Measurements from ENCODE around the gene ZNF133.

DNA sequence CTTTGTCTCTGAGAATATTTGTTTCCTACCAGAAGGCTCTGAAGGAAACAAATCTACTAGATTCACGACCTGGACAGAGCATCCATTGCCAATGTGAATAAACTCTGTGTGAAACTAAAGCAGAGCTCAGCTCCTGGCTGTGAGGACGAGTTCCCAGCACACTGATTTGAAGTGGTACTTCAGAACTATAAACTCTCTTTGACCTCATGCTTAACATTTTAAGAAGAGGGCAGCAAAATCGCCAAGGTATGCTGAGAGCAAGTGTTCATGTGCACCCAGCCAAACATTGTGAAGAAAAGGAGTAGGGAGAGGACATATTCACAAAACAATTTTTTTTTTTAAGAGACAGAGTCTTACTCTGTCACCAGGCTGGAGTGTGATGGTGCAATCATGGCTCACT lies 33.7 kb upstream of the ZNF133 start:
- TF ChIP-seq STAT5B (CRISPR knock-in tag; IDR thresholded peaks at IDR 0.05) (no peak), ZSCAN30 (CRISPR knock-in tag; IDR thresholded peaks at IDR 0.05) (no peak), RNF2 (conservative IDR thresholded peaks at IDR 0.05; ENCODE audit: low read depth) (no peak), NCOR1 (IDR thresholded peaks at IDR 0.05; ENCODE audit: borderline replicate concordance, low read length) (no peak), TAF1 (CRISPR knock-in tag; IDR thresholded peaks at IDR 0.05) (no peak), IKZF4 (CRISPR knock-in tag; IDR thresholded peaks at IDR 0.05; ENCODE audit: borderline replicate concordance, low read depth, not compliant biosample characterization) (no peak), SMYD3 (CRISPR knock-in tag; IDR thresholded peaks at IDR 0.05) (no peak), KLF13 (CRISPR knock-in tag; IDR thresholded peaks at IDR 0.05) (no peak), RFXANK (CRISPR knock-in tag; IDR thresholded peaks at IDR 0.05) (no peak)
- TF ChIP-seq, protein P1, sequence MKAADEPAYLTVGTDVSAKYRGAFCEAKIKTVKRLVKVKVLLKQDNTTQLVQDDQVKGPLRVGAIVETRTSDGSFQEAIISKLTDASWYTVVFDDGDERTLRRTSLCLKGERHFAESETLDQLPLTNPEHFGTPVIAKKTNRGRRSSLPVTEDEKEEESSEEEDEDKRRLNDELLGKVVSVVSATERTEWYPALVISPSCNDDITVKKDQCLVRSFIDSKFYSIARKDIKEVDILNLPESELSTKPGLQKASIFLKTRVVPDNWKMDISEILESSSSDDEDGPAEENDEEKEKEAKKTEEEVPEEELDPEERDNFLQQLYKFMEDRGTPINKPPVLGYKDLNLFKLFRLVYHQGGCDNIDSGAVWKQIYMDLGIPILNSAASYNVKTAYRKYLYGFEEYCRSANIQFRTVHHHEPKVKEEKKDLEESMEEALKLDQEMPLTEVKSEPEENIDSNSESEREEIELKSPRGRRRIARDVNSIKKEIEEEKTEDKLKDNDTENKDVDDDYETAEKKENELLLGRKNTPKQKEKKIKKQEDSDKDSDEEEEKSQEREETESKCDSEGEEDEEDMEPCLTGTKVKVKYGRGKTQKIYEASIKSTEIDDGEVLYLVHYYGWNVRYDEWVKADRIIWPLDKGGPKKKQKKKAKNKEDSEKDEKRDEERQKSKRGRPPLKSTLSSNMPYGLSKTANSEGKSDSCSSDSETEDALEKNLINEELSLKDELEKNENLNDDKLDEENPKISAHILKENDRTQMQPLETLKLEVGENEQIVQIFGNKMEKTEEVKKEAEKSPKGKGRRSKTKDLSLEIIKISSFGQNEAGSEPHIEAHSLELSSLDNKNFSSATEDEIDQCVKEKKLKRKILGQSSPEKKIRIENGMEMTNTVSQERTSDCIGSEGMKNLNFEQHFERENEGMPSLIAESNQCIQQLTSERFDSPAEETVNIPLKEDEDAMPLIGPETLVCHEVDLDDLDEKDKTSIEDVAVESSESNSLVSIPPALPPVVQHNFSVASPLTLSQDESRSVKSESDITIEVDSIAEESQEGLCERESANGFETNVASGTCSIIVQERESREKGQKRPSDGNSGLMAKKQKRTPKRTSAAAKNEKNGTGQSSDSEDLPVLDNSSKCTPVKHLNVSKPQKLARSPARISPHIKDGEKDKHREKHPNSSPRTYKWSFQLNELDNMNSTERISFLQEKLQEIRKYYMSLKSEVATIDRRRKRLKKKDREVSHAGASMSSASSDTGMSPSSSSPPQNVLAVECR (CRISPR knock-in tag; IDR thresholded peaks at IDR 0.05; ENCODE audit: borderline replicate concordance), result no peak
- TF ChIP-seq, protein P2, sequence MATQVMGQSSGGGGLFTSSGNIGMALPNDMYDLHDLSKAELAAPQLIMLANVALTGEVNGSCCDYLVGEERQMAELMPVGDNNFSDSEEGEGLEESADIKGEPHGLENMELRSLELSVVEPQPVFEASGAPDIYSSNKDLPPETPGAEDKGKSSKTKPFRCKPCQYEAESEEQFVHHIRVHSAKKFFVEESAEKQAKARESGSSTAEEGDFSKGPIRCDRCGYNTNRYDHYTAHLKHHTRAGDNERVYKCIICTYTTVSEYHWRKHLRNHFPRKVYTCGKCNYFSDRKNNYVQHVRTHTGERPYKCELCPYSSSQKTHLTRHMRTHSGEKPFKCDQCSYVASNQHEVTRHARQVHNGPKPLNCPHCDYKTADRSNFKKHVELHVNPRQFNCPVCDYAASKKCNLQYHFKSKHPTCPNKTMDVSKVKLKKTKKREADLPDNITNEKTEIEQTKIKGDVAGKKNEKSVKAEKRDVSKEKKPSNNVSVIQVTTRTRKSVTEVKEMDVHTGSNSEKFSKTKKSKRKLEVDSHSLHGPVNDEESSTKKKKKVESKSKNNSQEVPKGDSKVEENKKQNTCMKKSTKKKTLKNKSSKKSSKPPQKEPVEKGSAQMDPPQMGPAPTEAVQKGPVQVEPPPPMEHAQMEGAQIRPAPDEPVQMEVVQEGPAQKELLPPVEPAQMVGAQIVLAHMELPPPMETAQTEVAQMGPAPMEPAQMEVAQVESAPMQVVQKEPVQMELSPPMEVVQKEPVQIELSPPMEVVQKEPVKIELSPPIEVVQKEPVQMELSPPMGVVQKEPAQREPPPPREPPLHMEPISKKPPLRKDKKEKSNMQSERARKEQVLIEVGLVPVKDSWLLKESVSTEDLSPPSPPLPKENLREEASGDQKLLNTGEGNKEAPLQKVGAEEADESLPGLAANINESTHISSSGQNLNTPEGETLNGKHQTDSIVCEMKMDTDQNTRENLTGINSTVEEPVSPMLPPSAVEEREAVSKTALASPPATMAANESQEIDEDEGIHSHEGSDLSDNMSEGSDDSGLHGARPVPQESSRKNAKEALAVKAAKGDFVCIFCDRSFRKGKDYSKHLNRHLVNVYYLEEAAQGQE (IDR thresholded peaks at IDR 0.05; ENCODE audit: borderline replicate concordance in 1 of 2, low read depth in 1 of 2, low read length in 2 of 2), result no peak
- TF ChIP-seq, protein P3, sequence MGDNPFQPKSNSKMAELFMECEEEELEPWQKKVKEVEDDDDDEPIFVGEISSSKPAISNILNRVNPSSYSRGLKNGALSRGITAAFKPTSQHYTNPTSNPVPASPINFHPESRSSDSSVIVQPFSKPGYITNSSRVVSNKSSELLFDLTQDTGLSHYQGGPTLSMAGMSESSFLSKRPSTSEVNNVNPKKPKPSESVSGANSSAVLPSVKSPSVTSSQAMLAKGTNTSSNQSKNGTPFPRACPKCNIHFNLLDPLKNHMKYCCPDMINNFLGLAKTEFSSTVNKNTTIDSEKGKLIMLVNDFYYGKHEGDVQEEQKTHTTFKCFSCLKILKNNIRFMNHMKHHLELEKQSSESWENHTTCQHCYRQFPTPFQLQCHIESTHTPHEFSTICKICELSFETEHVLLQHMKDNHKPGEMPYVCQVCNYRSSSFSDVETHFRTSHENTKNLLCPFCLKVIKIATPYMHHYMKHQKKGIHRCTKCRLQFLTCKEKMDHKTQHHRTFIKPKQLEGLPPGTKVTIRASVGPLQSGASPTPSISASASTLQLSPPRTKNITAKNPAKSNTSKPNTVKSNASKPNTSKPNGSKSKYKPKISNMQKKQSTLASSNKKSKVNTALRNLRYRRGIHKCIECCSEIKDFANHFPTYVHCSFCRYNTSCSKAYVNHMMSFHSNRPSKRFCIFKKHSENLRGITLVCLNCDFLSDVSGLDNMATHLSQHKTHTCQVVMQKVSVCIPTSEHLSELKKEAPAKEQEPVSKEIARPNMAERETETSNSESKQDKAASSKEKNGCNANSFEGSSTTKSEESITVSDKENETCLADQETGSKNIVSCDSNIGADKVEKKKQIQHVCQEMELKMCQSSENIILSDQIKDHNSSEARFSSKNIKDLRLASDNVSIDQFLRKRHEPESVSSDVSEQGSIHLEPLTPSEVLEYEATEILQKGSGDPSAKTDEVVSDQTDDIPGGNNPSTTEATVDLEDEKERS (CRISPR knock-in tag; IDR thresholded peaks at IDR 0.05), result no peak
- TF ChIP-seq, protein P4, sequence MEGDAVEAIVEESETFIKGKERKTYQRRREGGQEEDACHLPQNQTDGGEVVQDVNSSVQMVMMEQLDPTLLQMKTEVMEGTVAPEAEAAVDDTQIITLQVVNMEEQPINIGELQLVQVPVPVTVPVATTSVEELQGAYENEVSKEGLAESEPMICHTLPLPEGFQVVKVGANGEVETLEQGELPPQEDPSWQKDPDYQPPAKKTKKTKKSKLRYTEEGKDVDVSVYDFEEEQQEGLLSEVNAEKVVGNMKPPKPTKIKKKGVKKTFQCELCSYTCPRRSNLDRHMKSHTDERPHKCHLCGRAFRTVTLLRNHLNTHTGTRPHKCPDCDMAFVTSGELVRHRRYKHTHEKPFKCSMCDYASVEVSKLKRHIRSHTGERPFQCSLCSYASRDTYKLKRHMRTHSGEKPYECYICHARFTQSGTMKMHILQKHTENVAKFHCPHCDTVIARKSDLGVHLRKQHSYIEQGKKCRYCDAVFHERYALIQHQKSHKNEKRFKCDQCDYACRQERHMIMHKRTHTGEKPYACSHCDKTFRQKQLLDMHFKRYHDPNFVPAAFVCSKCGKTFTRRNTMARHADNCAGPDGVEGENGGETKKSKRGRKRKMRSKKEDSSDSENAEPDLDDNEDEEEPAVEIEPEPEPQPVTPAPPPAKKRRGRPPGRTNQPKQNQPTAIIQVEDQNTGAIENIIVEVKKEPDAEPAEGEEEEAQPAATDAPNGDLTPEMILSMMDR (CRISPR knock-in tag; IDR thresholded peaks at IDR 0.05), result no peak
- TF ChIP-seq, protein P5, sequence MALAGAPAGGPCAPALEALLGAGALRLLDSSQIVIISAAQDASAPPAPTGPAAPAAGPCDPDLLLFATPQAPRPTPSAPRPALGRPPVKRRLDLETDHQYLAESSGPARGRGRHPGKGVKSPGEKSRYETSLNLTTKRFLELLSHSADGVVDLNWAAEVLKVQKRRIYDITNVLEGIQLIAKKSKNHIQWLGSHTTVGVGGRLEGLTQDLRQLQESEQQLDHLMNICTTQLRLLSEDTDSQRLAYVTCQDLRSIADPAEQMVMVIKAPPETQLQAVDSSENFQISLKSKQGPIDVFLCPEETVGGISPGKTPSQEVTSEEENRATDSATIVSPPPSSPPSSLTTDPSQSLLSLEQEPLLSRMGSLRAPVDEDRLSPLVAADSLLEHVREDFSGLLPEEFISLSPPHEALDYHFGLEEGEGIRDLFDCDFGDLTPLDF (CRISPR knock-in tag; IDR thresholded peaks at IDR 0.05), result no peak
